Testis (tissue), 3 donors: ENCODE measurements around the gene ACBD5. TPM values are rescaled to one million over a fixed set of nuclear protein-coding genes. Genes with fewer than 3 reads are reported as not detected.
"Not testable (repeated sequence)": the region's sequence is repeated elsewhere in the genome, so short reads cannot be mapped to it uniquely, and the experiment has no call there.

Experiments
- DNase-seq: peaks from one replicate; pipeline ENCODE4 v3.0.0-alpha.2; 2019
- H3K27ac ChIP-seq, 2 donors: fragments of 200-600 bp; sonication (generic); one replicate each; pipeline ENCODE4 v1.5.1; 2019
- H3K27me3 ChIP-seq: fragments of 200-600 bp; sonication (generic); one replicate; pipeline ENCODE4 v1.5.1; 2019
- H3K36me3 ChIP-seq: fragments of 200-600 bp; sonication (generic); one replicate; pipeline ENCODE4 v1.5.1; 2017; ENCODE audit warnings: low read depth; ENCODE audit errors: missing control alignments
- H3K4me1 ChIP-seq: fragments of 200-600 bp; sonication (generic); one replicate; pipeline ENCODE4 v1.5.1; 2019
- H3K4me3 ChIP-seq, 2 donors: fragments of 200-600 bp; sonication (generic); one replicate each; pipeline ENCODE4 v1.5.1; 2017 to 2019
- H3K9me3 ChIP-seq: fragments of 200-600 bp; sonication (generic); one replicate; pipeline ENCODE4 v1.5.1; 2017
- CTCF ChIP-seq, 3 experiments: fragments of 450-650 bp in 2 of 3; fragments of 200-600 bp in 1 of 3; sonication (generic) in 1 of 3; IDR thresholded peaks; one replicate each; pipeline ENCODE4 v1.5.1; 2016 to 2019; ENCODE audit warnings: antibody characterized with exemption in 3 of 3, mild to moderate bottlenecking in 2 of 3, moderate library complexity in 1 of 3
- POLR2A ChIP-seq: fragments of 450-650 bp; IDR thresholded peaks from one replicate; pipeline ENCODE4 v1.6.1; 2017; ENCODE audit warnings: antibody characterized with exemption, mild to moderate bottlenecking, moderate library complexity
- WGBS, 2 donors: methylation state at CpG; one replicate each; pipeline ENCODE4 v1.1.5; 2018; 5-methylcytosine and 5-hydroxymethylcytosine counted together
- intact Hi-C: fragments of 100-400 bp; cut with DNase I; formaldehyde crosslinking; loops from one replicate; pipeline ENCODE4 v1.15.1; 2023; ENCODE audit warnings: low total_unique reads
- polyA plus RNA-seq: library from polyadenylated mRNA; stranded (reverse); fragments of 350-450 nt; fragmentation: Illumina TruSeq; extraction: RNeasy Lipid Tissue Mini Kit (QIAGEN cat#74804); gene quantifications from one replicate; pipeline ENCODE4 v1.2.3, GENCODE V29; 2014; ENCODE audit warnings: low read depth, low replicate concordance; ENCODE audit not compliant: insufficient read depth
- total RNA-seq, 2 donors: library from RNA; depleted of rRNA; stranded (reverse); fragments of >200 nt; gene quantifications; one replicate each; pipeline ENCODE4 v1.2.3, GENCODE V29; 2016

Gene ACBD5
- total and polyA plus RNA-seq, 3 donors from 2014 or later, result 33.8 to 36.4 (median 33.9) TPM

- no peaks in the 10 kb centered on the region for H3K36me3 ChIP-seq
- DNase-seq, result no peak
- 50 to 78% methylated on average over 1 of the region's 1 CpG for WGBS, 2 donors
- no peaks in the 10 kb centered on the region for H3K27me3 ChIP-seq
- H3K9me3 ChIP-seq, result no peaks in the 10 kb centered on the region
- no peaks in the 10 kb centered on the region for H3K4me1 ChIP-seq
- no peak for TF ChIP-seq POLR2A
- no peak for TF ChIP-seq CTCF (IDR thresholded peaks at IDR 0.05)
- intact Hi-C loops, result no loop called here
- H3K27ac ChIP-seq, result no peak overlapping the region
- H3K4me3 ChIP-seq, result no peak overlapping the region
These were observed 52.3 kb downstream of the ACBD5 start for GRCh38 chr10:27188259-27188658.

GRCh38 chr10:27169849-27170248 is 70.7 kb downstream of the ACBD5 start:
- no peak for DNase-seq
- intact Hi-C loops, result no loop called here
- TF ChIP-seq POLR2A (no peak), CTCF (IDR thresholded peaks at IDR 0.05) (no peak)
- Histone ChIP-seq H3K4me3 (no peak overlapping the region), H3K9me3 (no peaks in the 10 kb centered on the region), H3K27me3 (no peaks in the 10 kb centered on the region), H3K27ac (no peak overlapping the region), H3K36me3 (no peaks in the 10 kb centered on the region), H3K4me1 (no peaks in the 10 kb centered on the region)
- WGBS, 2 donors, result 92 to 96% methylated on average over 4 of the region's 4 CpGs

- intact Hi-C loops, result no loop called here
- Histone ChIP-seq H3K27ac (no peak overlapping the region), H3K4me1 (peaks cover 5% of the 10 kb centered on the region), H3K27me3 (no peaks in the 10 kb centered on the region), H3K36me3 (no peaks in the 10 kb centered on the region), H3K4me3 (no peak overlapping the region), H3K9me3 (no peaks in the 10 kb centered on the region)
- no peak for DNase-seq
- TF ChIP-seq POLR2A, result no peak
- TF ChIP-seq CTCF (IDR thresholded peaks at IDR 0.05), result no peak
These were observed 82.2 kb downstream of the ACBD5 start for GRCh38 chr10:27158421-27158820.

GRCh38 chr10:27157150-27157549 is 83.4 kb downstream of the ACBD5 start:
- Histone ChIP-seq H3K27me3 (no peaks in the 10 kb centered on the region), H3K9me3 (no peaks in the 10 kb centered on the region), H3K4me1 (peaks cover 14% of the 10 kb centered on the region), H3K27ac (peak overlapping the region; percentile 97 to 99), H3K4me3 (no peak overlapping the region), H3K36me3 (no peaks in the 10 kb centered on the region)
- intact Hi-C loops, result no loop called here
- TF ChIP-seq CTCF (IDR thresholded peaks at IDR 0.05) (no peak), POLR2A (no peak)
- DNase-seq, result no peak
- 60 to 65% methylated on average over 2 of the region's 2 CpGs for WGBS, 2 donors

- H3K27ac ChIP-seq, result peak overlapping the region; percentile 97 to 99
These were observed 84.0 kb downstream of the ACBD5 start for GRCh38 chr10:27156566-27156965.

More at GRCh38 chr10:27156566-27156965, 84.0 kb downstream of the ACBD5 start:
- 60% methylated on average over 16 to 17 of the region's 17 CpGs for WGBS, 2 donors
- peaks cover 14% of the 10 kb centered on the region for H3K4me1 ChIP-seq
- DNase-seq, intact Hi-C loops, H3K36me3 ChIP-seq, H3K9me3 ChIP-seq, H3K27me3 ChIP-seq: not testable (repeated sequence)
- H3K4me3 ChIP-seq, result peak overlapping the region; percentile 96 to 98
